PC-3 (cell line): ENCODE results near the gene FFAR4.

Experiments used
- CTCF ChIP-seq: fragments of 300-600 bp; sonication (generic); conservative IDR thresholded peaks from 2 replicates; pipeline ENCODE4 v1.5.1; 2017; ENCODE audit warnings: antibody characterized with exemption, low read depth, mild to moderate bottlenecking, low read length
- EZH2 ChIP-seq: fragments of 300-600 bp; sonication (generic); IDR thresholded peaks from one replicate; pipeline ENCODE4 v1.6.1; 2017; ENCODE audit warnings: antibody characterized with exemption, mild to moderate bottlenecking, low read length; ENCODE audit not compliant: unreplicated experiment
- EZH2phosphoT487 ChIP-seq: fragments of 300-600 bp; sonication (generic); IDR thresholded peaks from 2 replicates; pipeline ENCODE4 v1.6.1; 2018; ENCODE audit warnings: mild to moderate bottlenecking, antibody characterized with exemption, low read length, borderline replicate concordance

GRCh38 chr10:93542358-93542791 is 24.1 kb upstream of the FFAR4 start:
- TF ChIP-seq CTCF (peak; percentile 10; the same call in 1 of the 2 replicates), EZH2phosphoT487 (no peak), EZH2 (no peak)
